ENCODE results near the gene VPS33B.

DNA sequence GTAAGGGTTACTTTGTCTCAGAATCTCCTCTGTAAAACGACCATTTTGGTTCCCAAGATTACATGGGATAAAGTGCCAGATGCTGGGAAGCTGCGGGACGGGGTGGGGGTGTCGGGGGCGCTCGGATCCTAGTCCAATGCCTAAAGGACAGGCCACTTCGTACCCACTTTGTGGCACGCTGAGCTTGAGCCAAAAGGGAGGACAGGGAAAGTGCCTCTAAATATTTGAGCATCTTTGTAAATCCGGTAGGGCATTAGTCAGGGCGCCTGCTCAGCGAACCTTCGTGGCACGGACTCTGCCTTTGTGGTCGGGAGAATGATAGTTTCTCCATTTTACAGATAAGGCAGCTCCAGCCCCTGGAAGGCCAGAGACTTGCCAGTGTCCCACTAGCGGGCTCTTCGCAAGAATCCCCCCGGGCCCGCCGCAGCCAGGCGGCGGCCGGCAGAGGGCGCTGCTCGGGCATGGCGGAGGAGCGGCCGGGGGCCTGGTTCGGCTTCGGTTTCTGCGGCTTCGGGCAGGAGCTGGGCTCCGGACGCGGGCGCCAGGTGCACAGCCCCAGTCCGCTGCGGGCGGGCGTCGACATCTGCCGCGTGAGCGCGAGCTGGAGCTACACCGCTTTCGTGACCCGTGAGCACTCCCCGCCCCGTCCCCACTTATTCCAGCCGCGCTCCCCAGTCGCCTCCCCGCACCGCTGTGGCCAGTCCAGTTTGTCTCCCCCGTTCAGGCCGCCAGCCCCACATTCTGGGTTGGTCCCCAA, 65.9 kb downstream of the VPS33B start:
- TF ChIP-seq, protein P1, sequence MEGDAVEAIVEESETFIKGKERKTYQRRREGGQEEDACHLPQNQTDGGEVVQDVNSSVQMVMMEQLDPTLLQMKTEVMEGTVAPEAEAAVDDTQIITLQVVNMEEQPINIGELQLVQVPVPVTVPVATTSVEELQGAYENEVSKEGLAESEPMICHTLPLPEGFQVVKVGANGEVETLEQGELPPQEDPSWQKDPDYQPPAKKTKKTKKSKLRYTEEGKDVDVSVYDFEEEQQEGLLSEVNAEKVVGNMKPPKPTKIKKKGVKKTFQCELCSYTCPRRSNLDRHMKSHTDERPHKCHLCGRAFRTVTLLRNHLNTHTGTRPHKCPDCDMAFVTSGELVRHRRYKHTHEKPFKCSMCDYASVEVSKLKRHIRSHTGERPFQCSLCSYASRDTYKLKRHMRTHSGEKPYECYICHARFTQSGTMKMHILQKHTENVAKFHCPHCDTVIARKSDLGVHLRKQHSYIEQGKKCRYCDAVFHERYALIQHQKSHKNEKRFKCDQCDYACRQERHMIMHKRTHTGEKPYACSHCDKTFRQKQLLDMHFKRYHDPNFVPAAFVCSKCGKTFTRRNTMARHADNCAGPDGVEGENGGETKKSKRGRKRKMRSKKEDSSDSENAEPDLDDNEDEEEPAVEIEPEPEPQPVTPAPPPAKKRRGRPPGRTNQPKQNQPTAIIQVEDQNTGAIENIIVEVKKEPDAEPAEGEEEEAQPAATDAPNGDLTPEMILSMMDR (IDR thresholded peaks at IDR 0.05): peak; percentile 88 to 97 (median 94)
- TF ChIP-seq POLR2A (IDR thresholded peaks at IDR 0.05): no peak
